SK-N-SH treated with all-trans-retinoic acid at 6 μM for 48 hours (cell line): ENCODE data around the gene TGM1.

ENCODE experiments used
- ZFP30 ChIP-seq: fragments of 450-650 bp; formaldehyde crosslinking; IDR thresholded peaks from 2 replicates; pipeline ENCODE4 v1.5.0; 2022; ENCODE audit warnings: mild to moderate bottlenecking, moderate library complexity
- TF ChIP-seq, protein P1 (sequence below): fragments of 250-450 bp; sonication (Bioruptor Pico); IDR thresholded peaks from 2 replicates; pipeline ENCODE4 v1.5.1; 2020; ENCODE audit warnings: low read depth, mild to moderate bottlenecking, moderate library complexity

DNA sequence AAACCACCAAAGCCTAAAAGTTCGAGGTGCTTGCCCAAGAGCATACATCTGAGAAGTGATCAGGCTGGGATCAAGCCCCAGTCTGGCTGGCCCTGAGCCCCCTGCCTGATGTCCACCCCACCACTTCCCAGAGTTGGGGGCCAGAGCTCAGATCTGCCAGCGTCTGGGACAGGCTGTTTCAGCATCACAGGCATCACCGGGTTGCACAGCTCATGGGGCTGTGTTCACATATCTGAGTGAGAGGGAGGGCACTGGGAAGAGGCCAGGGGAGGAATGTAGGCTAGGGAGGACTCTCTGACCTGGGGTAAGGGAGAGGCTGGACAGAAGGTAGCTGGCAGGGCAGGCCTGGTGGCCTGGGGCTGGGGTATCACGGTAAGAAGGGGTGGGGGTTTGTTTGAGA is 6.0 kb downstream of the TGM1 start:
- no peak for TF ChIP-seq ZFP30 (CRISPR knock-in tag)
- TF ChIP-seq, protein P1, sequence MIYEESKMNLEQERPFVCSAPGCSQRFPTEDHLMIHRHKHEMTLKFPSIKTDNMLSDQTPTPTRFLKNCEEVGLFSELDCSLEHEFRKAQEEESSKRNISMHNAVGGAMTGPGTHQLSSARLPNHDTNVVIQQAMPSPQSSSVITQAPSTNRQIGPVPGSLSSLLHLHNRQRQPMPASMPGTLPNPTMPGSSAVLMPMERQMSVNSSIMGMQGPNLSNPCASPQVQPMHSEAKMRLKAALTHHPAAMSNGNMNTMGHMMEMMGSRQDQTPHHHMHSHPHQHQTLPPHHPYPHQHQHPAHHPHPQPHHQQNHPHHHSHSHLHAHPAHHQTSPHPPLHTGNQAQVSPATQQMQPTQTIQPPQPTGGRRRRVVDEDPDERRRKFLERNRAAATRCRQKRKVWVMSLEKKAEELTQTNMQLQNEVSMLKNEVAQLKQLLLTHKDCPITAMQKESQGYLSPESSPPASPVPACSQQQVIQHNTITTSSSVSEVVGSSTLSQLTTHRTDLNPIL (CRISPR knock-in tag), result no peak
